NT2/D1 (cell line): ENCODE measurements around the gene OVOL3.
A peak's percentile ranks its signal among the peaks of the same experiment; 100 is the strongest.

Experiments used
- DNase-seq: peaks from one replicate; pipeline ENCODE4 v3.0.0-alpha.2; 2011; ENCODE audit warnings: low read depth, low spot score
- H3K27me3 ChIP-seq: 2 replicates; pipeline ENCODE4 v1.6.0; 2011; ENCODE audit warnings: mild to moderate bottlenecking; ENCODE audit not compliant: insufficient read length, insufficient read depth
- H3K36me3 ChIP-seq: 2 replicates; pipeline ENCODE4 v1.6.1; 2011; ENCODE audit warnings: mild to moderate bottlenecking, low read length, mixed read lengths; ENCODE audit not compliant: insufficient read depth, insufficient read length
- H3K4me1 ChIP-seq: 2 replicates; pipeline ENCODE4 v1.5.1; 2011; ENCODE audit not compliant: insufficient read depth, insufficient read length
- H3K4me3 ChIP-seq: 2 replicates; pipeline ENCODE4 v1.5.1; 2011; ENCODE audit warnings: low read depth; ENCODE audit not compliant: insufficient read length
- H3K9ac ChIP-seq: 2 replicates; pipeline ENCODE4 v1.6.0; 2011; ENCODE audit warnings: low read depth; ENCODE audit not compliant: insufficient read length
- H3K9me3 ChIP-seq: 2 replicates; pipeline ENCODE4 v1.5.1; 2011; ENCODE audit warnings: mild to moderate bottlenecking, low read length; ENCODE audit not compliant: insufficient read depth
- SUZ12 ChIP-seq: IDR thresholded peaks from 2 replicates; pipeline ENCODE4 v1.6.1; 2011; ENCODE audit not compliant: insufficient read length, insufficient read depth; ENCODE audit errors: extremely low read depth
- YY1 ChIP-seq: IDR thresholded peaks from 2 replicates; pipeline ENCODE4 v1.6.1; 2011; ENCODE audit not compliant: insufficient read length, insufficient read depth
- ZNF274 ChIP-seq: IDR thresholded peaks from 2 replicates; pipeline ENCODE4 v1.6.1; 2011; ENCODE audit warnings: mild to moderate bottlenecking, low read depth, low read length

Gene OVOL3

GRCh38 chr19:36101550-36102327, 9.2 kb upstream of the OVOL3 start:
- no peak overlapping the region for H3K4me3 ChIP-seq
- no peak for DNase-seq
- H3K4me1 ChIP-seq = peaks cover 2% of the 10 kb centered on the region
- H3K9ac ChIP-seq = no peak overlapping the region
- H3K36me3 ChIP-seq = peaks cover 77% of the 10 kb centered on the region
- H3K27me3 ChIP-seq = no peaks in the 10 kb centered on the region
- no peaks in the 10 kb centered on the region for H3K9me3 ChIP-seq
- TF ChIP-seq YY1 = no peak
- no peak for TF ChIP-seq SUZ12
- no peak for TF ChIP-seq ZNF274

GRCh38 chr19:36103040-36103626, 7.8 kb upstream of the OVOL3 start:
- H3K4me3 ChIP-seq = no peak overlapping the region
- no peaks in the 10 kb centered on the region for H3K9me3 ChIP-seq
- H3K27me3 ChIP-seq = no peaks in the 10 kb centered on the region
- DNase-seq = no peak
- peaks cover 75% of the 10 kb centered on the region for H3K36me3 ChIP-seq
- TF ChIP-seq YY1 (no peak), SUZ12 (no peak), ZNF274 (no peak)
- no peak overlapping the region for H3K9ac ChIP-seq
- H3K4me1 ChIP-seq = peaks cover 2% of the 10 kb centered on the region

- Histone ChIP-seq H3K9me3 (no peaks in the 10 kb centered on the region), H3K4me1 (peaks cover 4% of the 10 kb centered on the region), H3K9ac (no peak overlapping the region), H3K4me3 (no peak overlapping the region), H3K27me3 (no peaks in the 10 kb centered on the region), H3K36me3 (peaks cover 75% of the 10 kb centered on the region)
- no peak for TF ChIP-seq SUZ12
- TF ChIP-seq ZNF274 = no peak
- TF ChIP-seq YY1 = no peak
- DNase-seq = no peak
Observed at GRCh38 chr19:36103842-36104552, 6.9 kb upstream of the OVOL3 start.

- Histone ChIP-seq H3K9ac (no peak overlapping the region), H3K4me1 (peaks cover 8% of the 10 kb centered on the region), H3K4me3 (no peak overlapping the region), H3K27me3 (no peaks in the 10 kb centered on the region), H3K9me3 (no peaks in the 10 kb centered on the region), H3K36me3 (peaks cover 53% of the 10 kb centered on the region)
- no peak for DNase-seq
- TF ChIP-seq YY1 (no peak), SUZ12 (no peak)
Observed at GRCh38 chr19:36106441-36106840, 4.5 kb upstream of the OVOL3 start.

- Histone ChIP-seq H3K36me3 (peaks cover 47% of the 10 kb centered on the region), H3K9ac (no peak overlapping the region), H3K27me3 (no peaks in the 10 kb centered on the region), H3K4me3 (no peak overlapping the region), H3K4me1 (peaks cover 10% of the 10 kb centered on the region), H3K9me3 (no peaks in the 10 kb centered on the region)
- no peak for DNase-seq
- TF ChIP-seq YY1 = no peak
- no peak for TF ChIP-seq ZNF274
- no peak for TF ChIP-seq SUZ12
Observed at GRCh38 chr19:36106991-36107390, 4.0 kb upstream of the OVOL3 start.

GRCh38 chr19:36108684-36109083, 2.3 kb upstream of the OVOL3 start:
- H3K4me1 ChIP-seq = peaks cover 11% of the 10 kb centered on the region
- no peaks in the 10 kb centered on the region for H3K9me3 ChIP-seq
- TF ChIP-seq ZNF274 = no peak
- no peak for TF ChIP-seq YY1
- no peak for TF ChIP-seq SUZ12
- H3K27me3 ChIP-seq = no peaks in the 10 kb centered on the region
- peaks cover 46% of the 10 kb centered on the region for H3K36me3 ChIP-seq
- no peak overlapping the region for H3K9ac ChIP-seq
- no peak for DNase-seq
- no peak overlapping the region for H3K4me3 ChIP-seq

- peak overlapping the region; percentile 61 for H3K9ac ChIP-seq
- H3K4me1 ChIP-seq = peaks cover 18% of the 10 kb centered on the region
- peaks cover 28% of the 10 kb centered on the region for H3K36me3 ChIP-seq
- no peaks in the 10 kb centered on the region for H3K9me3 ChIP-seq
- H3K27me3 ChIP-seq = no peaks in the 10 kb centered on the region
- H3K4me3 ChIP-seq = no peak overlapping the region
- TF ChIP-seq SUZ12 (no peak), ZNF274 (no peak), YY1 (no peak)
- no peak for DNase-seq
Observed at GRCh38 chr19:36111200-36111539, 227 bp downstream of the OVOL3 start.
